A673 (cell line): ENCODE results near the gene SHISA9.

Source experiments
- CTCF ChIP-seq: fragments of 300-800, 200-600 bp; sonication (generic); conservative IDR thresholded peaks from 2 replicates; pipeline ENCODE4 v1.5.1; 2017; ENCODE audit warnings: low read depth, mild to moderate bottlenecking, antibody characterized with exemption, low read length, moderate library complexity, mixed read lengths
- EZH2 ChIP-seq: fragments of 200-600 bp; sonication (generic); IDR thresholded peaks from 2 replicates; pipeline ENCODE4 v1.6.1; 2017; ENCODE audit warnings: borderline replicate concordance, low read depth, mild to moderate bottlenecking, mixed read lengths, antibody characterized with exemption, low read length; ENCODE audit not compliant: poor library complexity, severe bottlenecking

GRCh38 chr16:12964461-12964860 is 63.1 kb downstream of the SHISA9 start:
- TF ChIP-seq CTCF: no peak
- TF ChIP-seq EZH2: no peak
